Sigmoid colon (tissue), 7 donors: Measurements from ENCODE around the gene GJA10. TPM values are rescaled to one million over a fixed set of nuclear protein-coding genes. Genes with fewer than 3 reads are reported as not detected.
"Not testable (repeated sequence)": the region's sequence is repeated elsewhere in the genome, so short reads cannot be mapped to it uniquely, and the experiment has no call there.

Experiments used
- DNase-seq: peaks from one replicate; pipeline ENCODE4 v3.0.0-alpha.2; 2019
- H3K27ac ChIP-seq, 4 donors: fragments of 200-600 bp; sonication (generic); one replicate each; pipeline ENCODE4 v1.5.1; 2016 to 2019; ENCODE audit warnings: mild to moderate bottlenecking in 1 of 4
- H3K27me3 ChIP-seq, 3 donors: fragments of 200-600 bp; sonication (generic); one replicate each; pipeline ENCODE4 v1.5.1; 2019; ENCODE audit warnings: mild to moderate bottlenecking in 1 of 3
- H3K36me3 ChIP-seq, 4 donors: fragments of 200-600 bp; sonication (generic); one replicate each; pipeline ENCODE4 v1.5.1; 2016 to 2019
- H3K4me1 ChIP-seq, 4 donors: fragments of 200-600 bp; sonication (generic); one replicate each; pipeline ENCODE4 v1.5.1; 2017 to 2019
- H3K4me3 ChIP-seq, 4 donors: fragments of 200-600 bp; sonication (generic); one replicate each; pipeline ENCODE4 v1.5.1; 2017 to 2019; ENCODE audit warnings: mild to moderate bottlenecking in 2 of 4, moderate library complexity in 1 of 4
- H3K9me3 ChIP-seq, 4 donors: fragments of 200-600 bp in 3 of 4; sonication (generic) in 3 of 4; one replicate each; pipeline versions ENCODE4 v1.5.1 to v1.6.1; 2013 to 2019
- CTCF ChIP-seq, 4 experiments: fragments of 450-650 bp in 3 of 4; fragments of 200-600 bp in 1 of 4; IDR thresholded peaks; one replicate each; pipeline ENCODE4 v1.5.1; 2016 to 2019; ENCODE audit warnings: antibody characterized with exemption in 4 of 4, mild to moderate bottlenecking in 3 of 4, moderate library complexity in 2 of 4
- EP300 ChIP-seq, 4 donors: sonication (generic); formaldehyde crosslinking; IDR thresholded peaks; one replicate each; pipeline ENCODE4 v1.6.1; 2017; ENCODE audit warnings: antibody characterized with exemption in 4 of 4
- POLR2A ChIP-seq, 2 donors: fragments of 450-650 bp; IDR thresholded peaks; one replicate each; pipeline ENCODE4 v1.6.1; 2016; ENCODE audit warnings: antibody characterized with exemption in 2 of 2, mild to moderate bottlenecking in 2 of 2, moderate library complexity in 2 of 2
- POLR2AphosphoS5 ChIP-seq, 4 donors: sonication (generic); formaldehyde crosslinking; IDR thresholded peaks; one replicate each; pipeline ENCODE4 v1.6.1; 2017; ENCODE audit warnings: antibody characterized with exemption in 4 of 4
- WGBS, 2 donors: extraction: QIAGEN DNeasy Blood & Tissue Kit; methylation state at CpG; one replicate each; pipeline ENCODE4 v1.1.7; 2013; 5-methylcytosine and 5-hydroxymethylcytosine counted together
- intact Hi-C: fragments of 100-400 bp; cut with DNase I; formaldehyde crosslinking; loops from one replicate; pipeline ENCODE4 v1.15.1; 2023
- polyA plus RNA-seq, 3 donors: library from polyadenylated mRNA; stranded (reverse); fragments of 200-250 nt; gene quantifications; one replicate each; pipeline ENCODE4 v1.2.3, GENCODE V29; 2013
- total RNA-seq, 4 donors: library from RNA; depleted of rRNA; stranded (reverse); fragments of >200 nt; gene quantifications; one replicate each; pipeline ENCODE4 v1.1.0, GENCODE V29; 2016
- donor health status: healthy with polysubstance abuse.
- donor health status: Bipolar disorder and iron deficiency.
- donor health status: healthy.

Gene GJA10
- total RNA-seq (not detected), polyA plus RNA-seq (not detected)

GRCh38 chr6:89894169-89894568 lies at the start of gene GJA10:
Gene GJA10, plus strand, starts transcription at chr6:89894469. Its CDS starts 0 bp downstream, at chr6:89894469.
- H3K27ac ChIP-seq = no peak within 1 kb of the TSS
- H3K36me3 ChIP-seq = no peaks in the 10 kb centered on the region
- no peaks in the 10 kb centered on the region for H3K4me1 ChIP-seq
- no peaks in the 10 kb centered on the region for H3K9me3 ChIP-seq
- peaks cover 0 to 38% (median 10%) of the 10 kb centered on the region in 3 donors for H3K27me3 ChIP-seq
- intact Hi-C loops = no loop called here
- TF ChIP-seq POLR2AphosphoS5 (IDR thresholded peaks at IDR 0.05) = no peak
- no peak for TF ChIP-seq EP300 (IDR thresholded peaks at IDR 0.05)
- no peak for TF ChIP-seq CTCF (IDR thresholded peaks at IDR 0.05)
- no peak for TF ChIP-seq POLR2A (IDR thresholded peaks at IDR 0.05)
- no peak within 1 kb of the TSS for H3K4me3 ChIP-seq
- WGBS, 2 donors = 96 to 98% methylated on average over 1 of the region's 1 CpG
- DNase-seq = no peak

- H3K27ac ChIP-seq, H3K4me3 ChIP-seq, intact Hi-C loops, H3K9me3 ChIP-seq, DNase-seq, H3K27me3 ChIP-seq: not testable (repeated sequence)
- peaks cover 0 to 32% (median 2%) of the 10 kb centered on the region in 4 donors for H3K36me3 ChIP-seq
- WGBS, 2 donors = 94 to 95% methylated on average over 5 of the region's 5 CpGs
- peaks cover 0 to 18% (median 8%) of the 10 kb centered on the region in 4 donors for H3K4me1 ChIP-seq
Observed at GRCh38 chr6:89847513-89847912, 46.8 kb upstream of the GJA10 start.

- WGBS, 2 donors = 100% methylated on average over 1 of the region's 1 CpG
- Histone ChIP-seq H3K36me3 (peaks cover 14 to 74% (median 33%) of the 10 kb centered on the region in 4 donors), H3K27me3 (no peaks in the 10 kb centered on the region), H3K4me1 (no peaks in the 10 kb centered on the region), H3K4me3 (no peak overlapping the region), H3K9me3 (no peaks in the 10 kb centered on the region), H3K27ac (no peak overlapping the region)
- no peak for TF ChIP-seq CTCF (IDR thresholded peaks at IDR 0.05)
- no peak for TF ChIP-seq EP300 (IDR thresholded peaks at IDR 0.05)
- no peak for TF ChIP-seq POLR2A (IDR thresholded peaks at IDR 0.05)
- TF ChIP-seq POLR2AphosphoS5 (IDR thresholded peaks at IDR 0.05) = no peak
- intact Hi-C loops = no loop called here
- no peak for DNase-seq
Observed at GRCh38 chr6:89853068-89853467, 41.2 kb upstream of the GJA10 start.

GRCh38 chr6:89858041-89858440 lies 36.2 kb upstream of the GJA10 start:
- H3K36me3 ChIP-seq = peaks cover 19 to 100% (median 48%) of the 10 kb centered on the region in 4 donors
- no peak for TF ChIP-seq POLR2AphosphoS5 (IDR thresholded peaks at IDR 0.05)
- TF ChIP-seq POLR2A (IDR thresholded peaks at IDR 0.05) = no peak
- no peak for TF ChIP-seq CTCF (IDR thresholded peaks at IDR 0.05)
- no peak for TF ChIP-seq EP300 (IDR thresholded peaks at IDR 0.05)
- H3K9me3 ChIP-seq = no peaks in the 10 kb centered on the region
- WGBS, 2 donors = 94 to 96% methylated on average over 1 of the region's 1 CpG
- intact Hi-C loops = no loop called here
- no peak overlapping the region for H3K27ac ChIP-seq
- no peak overlapping the region for H3K4me3 ChIP-seq
- H3K4me1 ChIP-seq = no peaks in the 10 kb centered on the region
- no peak for DNase-seq
- H3K27me3 ChIP-seq = no peaks in the 10 kb centered on the region

- WGBS, 2 donors = 86 to 97% methylated on average over 4 of the region's 4 CpGs
- no peak for DNase-seq
- H3K27me3 ChIP-seq = no peaks in the 10 kb centered on the region
- no peak for TF ChIP-seq CTCF (IDR thresholded peaks at IDR 0.05)
- no peak for TF ChIP-seq EP300 (IDR thresholded peaks at IDR 0.05)
- no peak for TF ChIP-seq POLR2AphosphoS5 (IDR thresholded peaks at IDR 0.05)
- no peak for TF ChIP-seq POLR2A (IDR thresholded peaks at IDR 0.05)
- H3K4me3 ChIP-seq = no peak overlapping the region
- H3K4me1 ChIP-seq = no peaks in the 10 kb centered on the region
- intact Hi-C loops = no loop called here
- H3K36me3 ChIP-seq = peaks cover 19 to 100% (median 39%) of the 10 kb centered on the region in 4 donors
- no peaks in the 10 kb centered on the region for H3K9me3 ChIP-seq
- no peak overlapping the region for H3K27ac ChIP-seq
Observed at GRCh38 chr6:89859744-89860143, 34.5 kb upstream of the GJA10 start.
